Right cardiac atrium (tissue), 5 donors: ENCODE data around the gene SAE1. TPM values are rescaled to one million over a fixed set of nuclear protein-coding genes. Genes with fewer than 3 reads are reported as not detected.
"Not testable (repeated sequence)": the region's sequence is repeated elsewhere in the genome, so short reads cannot be mapped to it uniquely, and the experiment has no call there.

Experiments
- ATAC-seq, 2 donors: fragments of 200-7000 bp; cut with Tn5 transposase; one replicate each; pipeline versions ENCODE4 v1.8.0 to v1.9.1; 2020; ENCODE audit warnings: moderate library complexity in 2 of 2, mild to moderate bottlenecking in 1 of 2
- DNase-seq, 3 donors: peaks; one replicate each; pipeline ENCODE4 v3.0.0-alpha.2; 2020
- H3K27ac ChIP-seq: one replicate; pipeline ENCODE4 v1.5.1; 2013; ENCODE audit warnings: mild to moderate bottlenecking, low read length, control low read depth, moderate library complexity
- H3K27me3 ChIP-seq: one replicate; pipeline ENCODE4 v1.6.1; 2013; ENCODE audit not compliant: control insufficient read depth, insufficient read depth
- H3K4me1 ChIP-seq: one replicate; pipeline ENCODE4 v1.6.1; 2013; ENCODE audit warnings: low read length; ENCODE audit not compliant: control insufficient read depth, insufficient read depth
- H3K4me3 ChIP-seq: one replicate; pipeline ENCODE4 v1.5.1; 2013; ENCODE audit warnings: low read length, control low read depth
- H3K9me3 ChIP-seq: one replicate; pipeline ENCODE4 v1.6.1; 2013; ENCODE audit warnings: low read length; ENCODE audit not compliant: control insufficient read depth
- WGBS: extraction: QIAGEN DNeasy Blood & Tissue Kit; methylation state at CpG from one replicate; pipeline ENCODE4 v1.1.7; 2013; 5-methylcytosine and 5-hydroxymethylcytosine counted together
- intact Hi-C, 4 donors: fragments of 100-400 bp; cut with DNase I; formaldehyde crosslinking; loops; one replicate each; pipeline versions ENCODE4 v1.11.0 to v1.14.0; 2022 to 2023
- polyA plus RNA-seq: library from polyadenylated mRNA; stranded (reverse); fragments of 200-250 nt; gene quantifications from one replicate; pipeline ENCODE4 v1.2.3, GENCODE V29; 2013
- total RNA-seq, 4 donors: library from RNA; stranded (reverse); fragmentation: NEBNext Ultra II Directional; extraction: Animal tissue kit (Norgen Biotek cat#: 25700); gene quantifications; one replicate each; pipeline ENCODE4 v1.2.1, GENCODE V29; 2021
- donor health status: healthy with polysubstance abuse.
- donor health status: DM: no; HTN: yes; CAD: no.
- donor health status: DM: no; HTN: no; CAD: no.
- donor health status: DM: no; HTN: yes; CAD: no; lungs with severe emphysema.
- donor health status: DM: yes; HTN: yes; CAD: no.

Gene SAE1
- total and polyA plus RNA-seq, 5 donors = 34.0 to 57.0 (median 53.3) TPM

GRCh38 chr19:47095476-47096099 is 35.0 kb upstream of the SAE1 start:
- intact Hi-C loops = no loop called here
- Histone ChIP-seq H3K27me3 (no peaks in the 10 kb centered on the region), H3K4me1 (peaks cover 25% of the 10 kb centered on the region), H3K27ac (peak overlapping the region; percentile 66), H3K4me3 (no peak overlapping the region), H3K9me3 (no peaks in the 10 kb centered on the region)
- DNase-seq = peak in 1 of 3 donors; percentile 54
- ATAC-seq = no peak
- WGBS = 58% methylated on average over 9 of the region's 9 CpGs

DNA sequence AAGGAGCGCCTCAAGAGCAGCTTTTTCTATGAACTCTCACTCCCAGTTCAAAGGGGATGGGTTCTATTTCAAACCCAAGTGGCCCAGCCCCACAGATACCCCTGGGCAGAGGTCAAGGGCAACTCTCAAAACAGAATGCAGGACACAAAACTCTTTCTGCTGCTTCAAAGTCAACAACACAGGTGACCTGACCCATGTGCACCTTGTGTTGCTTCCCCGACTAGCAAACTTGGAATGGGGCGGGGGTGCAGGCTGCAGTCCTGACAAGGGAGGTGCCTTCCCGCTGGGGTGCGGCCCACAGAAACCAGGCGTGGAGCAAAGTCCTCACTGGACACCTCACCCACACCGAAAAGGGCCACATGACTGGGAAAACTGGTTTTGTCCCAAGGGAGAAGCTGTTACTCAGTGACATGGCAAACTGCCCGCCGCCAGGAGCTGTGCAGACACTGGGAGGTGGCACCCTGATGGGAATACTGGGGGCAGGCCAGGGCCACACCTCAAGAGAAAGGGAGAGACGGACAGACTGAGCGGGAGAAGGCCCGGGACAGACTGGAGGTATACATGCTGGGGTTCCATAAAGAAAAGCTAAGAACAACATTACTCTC is 34.4 kb upstream of the SAE1 start:
- H3K27me3 ChIP-seq = no peaks in the 10 kb centered on the region
- peaks cover 25% of the 10 kb centered on the region for H3K4me1 ChIP-seq
- 77% methylated on average over 12 of the region's 12 CpGs for WGBS
- peak; percentile 73 to 88 (median 88) for DNase-seq
- ATAC-seq = peak; percentile 69 to 71
- H3K9me3 ChIP-seq = no peaks in the 10 kb centered on the region
- intact Hi-C loops = no loop called here
- peak overlapping the region; percentile 66 for H3K27ac ChIP-seq
- no peak overlapping the region for H3K4me3 ChIP-seq

DNA sequence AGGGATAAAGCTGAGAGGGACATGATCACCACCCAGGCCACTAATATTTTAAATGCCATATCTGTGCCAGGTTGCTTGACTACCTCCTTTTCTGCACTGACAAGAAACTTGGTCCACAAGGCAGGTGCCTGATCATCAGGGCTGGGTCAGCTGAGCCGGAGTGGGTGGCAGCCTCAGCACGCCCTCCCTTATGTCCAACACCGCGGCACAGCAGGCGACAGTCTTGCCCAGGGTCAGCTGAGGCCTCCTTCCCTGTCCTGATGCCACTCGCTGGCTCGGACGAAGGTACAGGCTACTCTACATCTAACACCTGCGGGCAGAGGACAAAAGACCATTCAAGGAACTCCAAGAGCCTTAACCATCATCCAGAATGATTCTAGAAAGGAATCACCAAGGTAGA is 33.9 kb upstream of the SAE1 start:
- 76% methylated on average over 9 of the region's 9 CpGs for WGBS
- H3K4me3 ChIP-seq = no peak overlapping the region
- ATAC-seq (peak; percentile 21 to 48), DNase-seq (peak in 1 of 3 donors; percentile 73)
- peak overlapping the region; percentile 66 for H3K27ac ChIP-seq
- no peaks in the 10 kb centered on the region for H3K9me3 ChIP-seq
- H3K27me3 ChIP-seq = no peaks in the 10 kb centered on the region
- H3K4me1 ChIP-seq = peaks cover 25% of the 10 kb centered on the region
- intact Hi-C loops = no loop called here

DNA sequence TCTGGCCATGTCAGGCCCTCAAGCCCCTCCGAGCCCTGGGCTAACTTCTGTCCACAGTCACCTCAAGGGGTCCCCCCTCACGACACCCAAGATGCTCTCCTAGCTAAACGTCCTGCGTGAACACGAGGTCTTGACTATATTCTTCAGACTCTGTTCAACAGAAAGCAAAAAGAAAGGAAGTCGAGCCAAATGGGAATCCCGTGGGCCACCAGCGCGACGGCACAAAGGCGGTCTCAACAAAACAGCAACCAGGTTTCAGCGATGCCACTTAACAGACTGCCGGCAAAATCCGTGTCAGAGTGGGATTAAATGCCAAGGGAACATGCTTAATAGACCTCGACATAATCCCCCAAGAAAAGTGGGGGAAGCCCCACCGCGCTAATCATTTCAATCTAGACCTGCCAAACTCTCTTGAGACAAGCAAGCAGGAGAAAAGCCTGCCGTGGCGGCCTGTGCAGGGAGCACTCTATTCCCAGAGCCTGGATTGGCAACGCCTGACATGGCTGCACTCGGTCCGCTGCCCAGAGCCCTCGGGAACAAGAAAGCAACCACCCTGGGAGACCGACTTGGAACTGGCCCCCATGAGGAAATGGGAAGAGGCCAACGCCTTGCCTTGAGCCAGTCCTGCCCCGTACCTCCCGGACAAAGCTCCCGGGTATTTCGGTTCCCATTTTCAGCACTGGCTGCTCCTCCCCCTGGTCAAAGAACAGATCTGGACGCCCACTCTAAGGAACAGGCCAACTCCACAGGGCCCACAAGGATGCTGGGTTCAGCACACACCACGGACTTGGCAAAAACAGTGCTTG is 33.0 kb upstream of the SAE1 start:
- ATAC-seq (peak; percentile 69 to 82), DNase-seq (peak; percentile 78 to 87 (median 87))
- H3K9me3 ChIP-seq = no peaks in the 10 kb centered on the region
- intact Hi-C loops = no loop called here
- 48% methylated on average over 31 of the region's 31 CpGs for WGBS
- H3K4me1 ChIP-seq = peaks cover 28% of the 10 kb centered on the region
- H3K27ac ChIP-seq = peak overlapping the region; percentile 68
- H3K27me3 ChIP-seq = no peaks in the 10 kb centered on the region
- H3K4me3 ChIP-seq = no peak overlapping the region

DNA sequence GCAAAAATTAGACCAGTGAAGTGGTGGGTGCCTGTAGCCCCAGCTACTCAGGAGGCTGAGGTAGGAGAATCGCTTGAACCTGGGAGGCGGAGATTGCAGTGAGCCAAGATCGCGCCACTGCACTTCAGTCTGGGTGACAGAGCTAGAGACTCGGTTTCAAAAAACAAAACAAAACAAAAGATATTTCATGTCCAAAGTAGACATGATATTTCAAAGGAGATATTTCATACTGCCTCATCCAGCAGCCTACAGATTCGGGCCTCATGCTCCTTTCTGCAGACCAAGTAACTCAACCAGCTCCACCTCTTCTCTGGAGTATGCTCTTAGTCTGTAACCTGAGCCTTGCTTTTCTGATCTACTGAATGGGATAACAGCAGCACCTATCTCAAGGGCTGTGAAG is 32.0 kb upstream of the SAE1 start:
- Histone ChIP-seq H3K27ac (no peak overlapping the region), H3K9me3 (no peaks in the 10 kb centered on the region), H3K4me3 (no peak overlapping the region), H3K27me3 (no peaks in the 10 kb centered on the region), H3K4me1 (peaks cover 31% of the 10 kb centered on the region)
- intact Hi-C loops = no loop called here
- WGBS = 88% methylated on average over 6 of the region's 6 CpGs
- DNase-seq (no peak), ATAC-seq (no peak)

DNA sequence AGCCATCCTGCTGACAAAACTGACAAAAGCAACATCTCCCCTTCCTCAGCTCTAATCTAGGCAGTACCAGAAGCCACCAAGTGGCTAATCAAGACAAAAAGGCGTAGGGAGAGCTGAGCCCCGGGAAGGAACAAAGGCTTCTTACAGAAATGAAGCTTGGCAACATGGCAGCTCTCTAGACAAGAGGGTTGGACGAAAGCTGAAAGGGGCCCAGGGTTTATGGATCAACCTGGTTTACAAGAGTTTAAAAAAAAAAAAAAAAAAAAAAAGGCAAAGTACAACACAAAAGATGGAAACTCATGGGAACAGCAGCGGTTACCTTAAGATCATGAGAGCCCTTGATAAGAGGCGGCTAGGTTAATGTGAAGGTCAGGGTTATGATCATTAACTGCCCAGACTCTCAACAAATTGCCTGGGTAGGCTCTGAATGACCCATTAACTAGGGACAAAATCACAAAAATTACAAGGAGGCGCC is 31.0 kb upstream of the SAE1 start:
- no peak overlapping the region for H3K27ac ChIP-seq
- 85% methylated on average over 6 of the region's 6 CpGs for WGBS
- no peaks in the 10 kb centered on the region for H3K9me3 ChIP-seq
- no peaks in the 10 kb centered on the region for H3K27me3 ChIP-seq
- ATAC-seq (no peak), DNase-seq (no peak)
- peaks cover 29% of the 10 kb centered on the region for H3K4me1 ChIP-seq
- no peak overlapping the region for H3K4me3 ChIP-seq
- intact Hi-C loops = no loop called here

- no peak for DNase-seq
- Histone ChIP-seq H3K4me1 (peaks cover 27% of the 10 kb centered on the region), H3K4me3 (no peak overlapping the region), H3K9me3 (no peaks in the 10 kb centered on the region), H3K27me3 (no peaks in the 10 kb centered on the region), H3K27ac (no peak overlapping the region)
- WGBS = 97% methylated on average over 5 of the region's 5 CpGs
- intact Hi-C loops = no loop called here
- ATAC-seq = no peak
Measured at GRCh38 chr19:47100290-47100689, 30.3 kb upstream of the SAE1 start.

DNA sequence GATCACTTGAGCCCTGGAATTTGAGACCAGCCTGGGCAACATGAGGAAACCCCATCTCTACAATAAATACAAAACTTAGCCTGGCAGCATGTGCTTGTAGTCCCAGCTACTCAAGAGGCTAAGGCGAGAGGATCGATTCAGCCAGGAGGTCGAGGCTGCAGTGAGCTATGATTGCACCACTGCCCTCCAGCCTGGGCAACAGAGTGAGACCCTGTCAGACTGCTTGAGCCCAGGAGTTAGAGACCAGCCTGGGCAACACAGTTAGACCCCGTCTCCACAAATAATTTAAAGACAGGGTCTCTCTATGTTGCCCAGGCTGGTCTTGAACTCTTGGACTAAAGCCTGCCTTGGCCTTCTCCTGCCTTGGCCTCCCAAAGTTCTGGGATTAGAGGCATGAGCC is 29.5 kb upstream of the SAE1 start:
- H3K9me3 ChIP-seq, H3K27ac ChIP-seq, H3K4me3 ChIP-seq, H3K27me3 ChIP-seq, intact Hi-C loops, ATAC-seq, DNase-seq: not testable (repeated sequence)
- 96% methylated on average over 4 of the region's 4 CpGs for WGBS
- peaks cover 22% of the 10 kb centered on the region for H3K4me1 ChIP-seq

- intact Hi-C loops = no loop called here
- Histone ChIP-seq H3K4me3 (no peak overlapping the region), H3K27me3 (no peaks in the 10 kb centered on the region), H3K4me1 (peaks cover 19% of the 10 kb centered on the region), H3K27ac (no peak overlapping the region), H3K9me3 (no peaks in the 10 kb centered on the region)
- DNase-seq (no peak), ATAC-seq (no peak)
- WGBS = 63% methylated on average over 9 of the region's 9 CpGs
Measured at GRCh38 chr19:47102346-47103060, 28.1 kb upstream of the SAE1 start.

- Histone ChIP-seq H3K9me3 (no peaks in the 10 kb centered on the region), H3K4me1 (peaks cover 11% of the 10 kb centered on the region), H3K4me3 (no peak overlapping the region), H3K27ac (no peak overlapping the region), H3K27me3 (no peaks in the 10 kb centered on the region)
- intact Hi-C loops = no loop called here
- no peak for ATAC-seq
- 82% methylated on average over 9 of the region's 9 CpGs for WGBS
- peak in 1 of 3 donors; percentile 14 for DNase-seq
Measured at GRCh38 chr19:47104680-47105079, 26.0 kb upstream of the SAE1 start.
